Measurements from ENCODE around the gene LRFN2.

LRFN2 gene

GRCh38 chr6:40623178-40623577 is 36.0 kb upstream of the LRFN2 start:
- Histone ChIP-seq H3F3A (ENCODE audit: low read depth) (no peaks in the 10 kb centered on the region), H2AFZ (ENCODE audit: low read length) (no peak overlapping the region), H3K4me3 (ENCODE audit: low read length, poor library complexity, severe bottlenecking) (no peak overlapping the region), H3K4me2 (ENCODE audit: low read depth, low read length, poor library complexity, severe bottlenecking) (no peak overlapping the region), H3K4me1 (ENCODE audit: insufficient read depth, low read length, poor library complexity, severe bottlenecking) (no peaks in the 10 kb centered on the region), H3K27me3 (ENCODE audit: insufficient read depth, low read length, poor library complexity, severe bottlenecking) (no peaks in the 10 kb centered on the region), H3K9me3 (ENCODE audit: insufficient read depth, low read depth, low read length) (no peaks in the 10 kb centered on the region), H3K9me2 (replicated peaks; ENCODE audit: low read depth, low read length) (no peaks in the 10 kb centered on the region), H3K36me3 (ENCODE audit: insufficient read depth, low read length) (no peaks in the 10 kb centered on the region), H3K9ac (ENCODE audit: low read depth, low read length, poor library complexity, severe bottlenecking) (no peak overlapping the region), H4K20me1 (ENCODE audit: insufficient read depth, low read length, poor library complexity, severe bottlenecking) (no peaks in the 10 kb centered on the region), H3K79me2 (ENCODE audit: insufficient read depth, low read length) (no peaks in the 10 kb centered on the region)
- no peak for TF ChIP-seq CTCF (conservative IDR thresholded peaks at IDR 0.05; ENCODE audit: low read length)
- no peak for TF ChIP-seq EZH2phosphoT487 (IDR thresholded peaks at IDR 0.05; ENCODE audit: borderline replicate concordance)

- H3K27me3 ChIP-seq (ENCODE audit: insufficient read depth, low read length, poor library complexity, severe bottlenecking), result no peaks in the 10 kb centered on the region
- no peaks in the 10 kb centered on the region for H3F3A ChIP-seq (ENCODE audit: low read depth)
- no peak overlapping the region for H3K4me3 ChIP-seq (ENCODE audit: low read length, poor library complexity, severe bottlenecking)
- TF ChIP-seq CTCF (conservative IDR thresholded peaks at IDR 0.05; ENCODE audit: low read length) (no peak), EZH2phosphoT487 (IDR thresholded peaks at IDR 0.05; ENCODE audit: borderline replicate concordance) (no peak)
- H3K9ac ChIP-seq (ENCODE audit: low read depth, low read length, poor library complexity, severe bottlenecking), result no peak overlapping the region
- no peaks in the 10 kb centered on the region for H3K9me3 ChIP-seq (ENCODE audit: insufficient read depth, low read depth, low read length)
- H3K9me2 ChIP-seq (replicated peaks; ENCODE audit: low read depth, low read length), result no peaks in the 10 kb centered on the region
- H2AFZ ChIP-seq (ENCODE audit: low read length), result no peak overlapping the region
- no peaks in the 10 kb centered on the region for H4K20me1 ChIP-seq (ENCODE audit: insufficient read depth, low read length, poor library complexity, severe bottlenecking)
- H3K79me2 ChIP-seq (ENCODE audit: insufficient read depth, low read length), result no peaks in the 10 kb centered on the region
- no peaks in the 10 kb centered on the region for H3K36me3 ChIP-seq (ENCODE audit: insufficient read depth, low read length)
- no peaks in the 10 kb centered on the region for H3K4me1 ChIP-seq (ENCODE audit: insufficient read depth, low read length, poor library complexity, severe bottlenecking)
- H3K4me2 ChIP-seq (ENCODE audit: low read depth, low read length, poor library complexity, severe bottlenecking), result no peak overlapping the region
Observed at GRCh38 chr6:40620574-40621240, 33.5 kb upstream of the LRFN2 start.

GRCh38 chr6:40614671-40615070 is 27.5 kb upstream of the LRFN2 start:
- H3K9me3 ChIP-seq (ENCODE audit: insufficient read depth, low read depth, low read length), result no peaks in the 10 kb centered on the region
- H3K4me2 ChIP-seq (ENCODE audit: low read depth, low read length, poor library complexity, severe bottlenecking), result no peak overlapping the region
- no peaks in the 10 kb centered on the region for H3K27me3 ChIP-seq (ENCODE audit: insufficient read depth, low read length, poor library complexity, severe bottlenecking)
- H4K20me1 ChIP-seq (ENCODE audit: insufficient read depth, low read length, poor library complexity, severe bottlenecking), result no peaks in the 10 kb centered on the region
- H3K4me1 ChIP-seq (ENCODE audit: insufficient read depth, low read length, poor library complexity, severe bottlenecking), result peaks cover 4% of the 10 kb centered on the region
- no peak overlapping the region for H2AFZ ChIP-seq (ENCODE audit: low read length)
- H3K36me3 ChIP-seq (ENCODE audit: insufficient read depth, low read length), result no peaks in the 10 kb centered on the region
- H3K79me2 ChIP-seq (ENCODE audit: insufficient read depth, low read length), result no peaks in the 10 kb centered on the region
- no peaks in the 10 kb centered on the region for H3K9me2 ChIP-seq (replicated peaks; ENCODE audit: low read depth, low read length)
- TF ChIP-seq EZH2phosphoT487 (IDR thresholded peaks at IDR 0.05; ENCODE audit: borderline replicate concordance) (no peak), CTCF (conservative IDR thresholded peaks at IDR 0.05; ENCODE audit: low read length) (no peak)
- H3K4me3 ChIP-seq (ENCODE audit: low read length, poor library complexity, severe bottlenecking), result no peak overlapping the region
- no peak overlapping the region for H3K9ac ChIP-seq (ENCODE audit: low read depth, low read length, poor library complexity, severe bottlenecking)
- H3F3A ChIP-seq (ENCODE audit: low read depth), result no peaks in the 10 kb centered on the region

All from Loucy (cell line).